GM19467 (cell line): Measurements from ENCODE around the gene ANKS3.

ENCODE experiments used
- ATAC-seq: cut with Tn5 transposase; IDR thresholded peaks from one replicate; pipeline ENCODE4 v1.9.1; 2021; ENCODE audit warnings: mild to moderate bottlenecking, moderate library complexity; ENCODE audit not compliant: unreplicated experiment

The ANKS3 gene

DNA sequence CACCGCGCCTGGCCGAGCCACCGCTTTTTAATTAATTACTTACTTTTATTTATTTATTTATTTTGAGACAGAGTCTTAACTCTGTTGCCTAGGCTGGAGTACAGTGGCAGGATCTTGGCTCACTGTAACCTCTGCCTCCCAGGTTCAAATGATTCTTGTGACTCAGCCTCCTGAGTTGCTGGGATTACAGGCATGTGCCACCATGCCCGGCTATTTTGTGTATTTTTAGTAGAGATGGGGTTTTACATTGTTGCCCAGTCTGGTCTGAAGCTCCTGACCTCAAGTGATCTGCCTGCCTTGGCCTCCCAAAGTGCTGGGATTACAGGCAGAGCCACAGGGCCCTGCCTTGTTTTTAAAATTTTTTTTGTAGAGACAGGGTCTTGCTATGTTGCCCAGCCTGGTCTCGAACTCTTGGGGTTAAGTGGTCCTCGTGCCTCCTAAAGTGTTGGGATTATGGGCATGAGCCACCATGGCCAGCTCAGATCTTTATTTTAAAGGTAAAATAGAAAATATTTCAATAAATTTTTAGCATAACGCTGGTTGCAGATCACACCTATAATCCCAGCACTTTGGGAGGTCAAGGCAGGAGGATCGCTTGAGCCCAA is 59.0 kb downstream of the ANKS3 start:
- ATAC-seq: no peak

DNA sequence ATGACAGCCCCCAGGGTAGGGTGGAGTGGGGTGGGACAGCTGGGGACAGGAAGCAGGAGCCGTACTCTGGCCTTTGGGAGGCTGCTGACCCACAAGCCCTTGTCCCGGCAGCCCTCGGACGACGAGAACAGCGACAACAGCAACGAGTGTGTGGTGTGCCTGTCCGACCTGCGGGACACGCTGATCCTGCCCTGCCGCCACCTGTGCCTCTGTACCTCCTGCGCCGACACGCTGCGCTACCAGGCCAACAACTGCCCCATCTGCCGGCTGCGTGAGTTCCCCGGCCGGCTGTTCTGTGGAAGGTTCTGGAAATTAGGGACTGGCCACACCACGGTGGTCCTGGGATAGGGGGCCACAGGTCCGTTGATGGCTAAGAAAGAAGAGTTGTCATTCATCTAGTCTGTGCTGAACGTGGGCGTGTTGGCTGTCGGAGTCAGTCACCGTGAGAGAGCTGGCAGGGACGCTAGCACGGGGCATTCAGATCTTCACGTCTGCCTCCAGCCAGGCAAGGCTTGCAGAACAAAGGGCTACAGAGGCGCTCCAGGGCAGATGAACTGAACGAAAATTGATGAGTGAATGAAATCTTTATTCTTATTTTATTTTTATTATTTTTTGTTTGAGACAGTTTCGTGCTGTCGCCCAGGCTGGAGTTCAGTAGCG is 60.6 kb downstream of the ANKS3 start:
- ATAC-seq: no peak

DNA sequence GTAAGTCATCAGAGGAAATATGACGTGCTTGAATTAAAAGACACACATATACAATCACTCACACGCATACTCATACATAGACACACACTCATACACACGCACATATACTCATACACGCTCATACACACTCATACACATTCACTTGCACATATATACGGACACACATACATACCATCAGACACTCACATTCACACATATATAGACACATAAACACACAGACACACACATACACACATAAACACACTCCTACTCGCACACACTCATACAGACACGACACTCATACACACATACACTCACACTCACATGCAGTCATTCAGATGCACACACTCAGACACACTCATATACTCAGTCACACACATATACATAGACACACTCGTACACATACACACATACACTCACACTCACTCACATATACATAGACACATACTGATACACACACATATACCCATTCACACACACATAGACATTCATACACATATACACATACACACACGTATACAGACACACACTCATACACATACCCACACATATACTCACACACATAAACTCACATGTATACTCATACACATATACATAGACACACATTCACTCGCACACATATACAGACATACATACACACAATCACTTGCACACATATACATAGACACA is 65.6 kb downstream of the ANKS3 start:
- no peak for ATAC-seq

DNA sequence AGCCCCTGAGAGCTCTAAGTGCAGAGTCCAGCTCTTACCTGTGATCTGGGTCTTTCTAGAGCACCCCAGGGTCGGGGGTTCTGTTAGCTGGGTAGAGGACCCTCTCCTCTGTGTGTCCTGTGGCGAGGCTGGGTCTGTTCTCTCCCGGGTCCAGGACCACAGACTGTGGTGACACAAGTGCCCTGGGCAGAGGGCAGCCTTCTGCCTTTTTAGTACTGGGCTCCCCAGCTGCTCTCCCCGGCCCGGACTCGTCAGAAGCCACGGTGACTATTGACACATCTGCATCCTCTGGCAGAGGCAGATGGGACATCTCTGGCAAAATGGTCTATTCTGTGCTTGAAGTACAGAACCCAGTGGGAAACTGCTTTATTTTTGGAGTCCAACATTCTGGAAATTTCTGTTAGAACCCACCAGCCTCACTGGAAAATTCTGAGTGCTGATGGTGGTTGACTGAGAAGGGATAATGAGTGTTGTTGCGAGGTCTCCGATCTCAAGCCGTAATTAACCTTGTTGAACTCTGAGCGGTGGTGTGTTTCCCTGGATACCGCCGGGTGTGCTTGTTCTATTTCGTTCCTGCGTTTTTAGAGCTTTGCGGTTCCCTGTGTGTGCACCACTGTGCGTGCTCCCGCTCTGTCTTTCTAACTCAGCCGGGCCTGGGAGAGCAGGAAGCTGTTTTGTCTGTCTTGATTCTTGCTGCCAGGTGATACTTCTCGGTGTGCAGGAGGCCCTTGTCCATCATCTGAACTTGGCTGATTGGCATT is 66.7 kb downstream of the ANKS3 start:
- ATAC-seq: no peak

DNA sequence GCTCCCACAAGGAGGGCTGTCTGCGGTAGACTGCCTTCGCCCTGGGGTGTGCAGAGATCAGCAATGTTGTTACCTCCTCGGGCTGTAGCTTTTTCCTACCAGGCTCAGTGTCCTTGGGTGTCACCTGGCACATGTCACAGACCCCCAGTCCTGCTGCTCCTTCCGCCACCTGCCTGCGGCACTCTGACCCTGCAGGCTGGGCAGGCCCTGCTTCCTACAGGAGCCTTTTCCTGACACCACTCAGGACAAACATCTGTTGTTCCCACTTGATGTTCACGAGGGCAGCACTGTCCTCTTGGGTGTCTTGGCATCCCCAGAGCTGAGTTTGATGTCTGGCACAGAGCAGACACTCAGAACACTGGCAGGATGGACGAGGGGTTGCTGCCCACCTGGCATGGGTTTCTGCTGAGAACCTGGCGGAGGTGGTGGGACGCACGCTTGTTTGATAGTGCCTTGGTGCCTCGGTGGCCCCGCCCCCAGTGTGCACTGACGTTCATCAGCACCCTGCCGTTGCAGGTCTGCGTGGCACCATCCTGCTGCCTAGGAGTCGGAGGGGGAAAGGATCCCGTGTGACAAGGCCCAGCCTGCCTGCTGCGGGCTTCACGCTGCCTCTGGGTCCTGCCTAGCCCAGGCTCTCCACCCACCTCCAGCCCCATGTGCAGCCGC is 67.4 kb downstream of the ANKS3 start:
- no peak for ATAC-seq

DNA sequence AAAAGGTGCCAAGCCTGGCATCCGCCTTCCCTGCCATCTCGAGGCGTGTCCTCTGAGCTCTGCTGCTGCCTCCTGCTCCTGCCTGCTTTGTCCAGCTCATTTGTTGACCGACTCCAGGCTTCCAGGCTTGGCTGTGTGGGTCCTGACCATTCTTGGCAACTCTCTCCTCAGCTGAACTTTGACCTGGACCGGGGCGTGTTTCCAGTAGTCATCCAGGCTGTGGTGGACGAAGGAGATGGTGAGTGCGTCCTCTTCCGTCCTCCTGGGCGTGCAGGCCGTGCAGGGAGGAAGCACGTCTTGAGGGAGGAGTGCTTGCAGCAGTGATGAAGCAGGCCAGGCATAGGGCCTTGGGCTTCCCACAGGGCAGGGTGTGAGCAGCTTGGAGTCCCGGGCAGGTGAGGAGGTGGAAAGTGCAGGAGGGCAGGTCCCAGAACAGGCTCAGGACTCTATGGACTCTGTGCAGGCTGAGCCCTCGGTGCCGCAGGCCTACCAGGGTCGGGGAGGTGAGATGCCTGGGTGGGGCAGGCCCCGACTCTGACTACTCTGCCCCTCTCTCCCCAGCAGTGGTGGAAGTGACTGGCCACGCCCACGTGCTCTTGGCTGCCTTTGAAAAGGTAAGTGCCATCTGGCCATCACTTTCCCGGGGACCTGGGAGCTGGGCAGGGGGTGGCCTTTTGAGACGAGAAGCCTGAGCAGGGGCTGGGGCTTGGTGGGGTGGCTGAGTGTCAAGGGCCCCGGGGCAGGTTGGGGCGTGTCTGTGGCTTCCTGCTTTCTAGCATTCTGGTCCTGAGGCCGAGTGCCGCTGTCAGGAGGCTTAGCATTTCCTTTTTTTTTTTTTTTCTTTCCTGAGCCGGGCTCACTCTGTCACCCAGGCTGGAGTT is 69.3 kb downstream of the ANKS3 start:
- ATAC-seq: no peak

DNA sequence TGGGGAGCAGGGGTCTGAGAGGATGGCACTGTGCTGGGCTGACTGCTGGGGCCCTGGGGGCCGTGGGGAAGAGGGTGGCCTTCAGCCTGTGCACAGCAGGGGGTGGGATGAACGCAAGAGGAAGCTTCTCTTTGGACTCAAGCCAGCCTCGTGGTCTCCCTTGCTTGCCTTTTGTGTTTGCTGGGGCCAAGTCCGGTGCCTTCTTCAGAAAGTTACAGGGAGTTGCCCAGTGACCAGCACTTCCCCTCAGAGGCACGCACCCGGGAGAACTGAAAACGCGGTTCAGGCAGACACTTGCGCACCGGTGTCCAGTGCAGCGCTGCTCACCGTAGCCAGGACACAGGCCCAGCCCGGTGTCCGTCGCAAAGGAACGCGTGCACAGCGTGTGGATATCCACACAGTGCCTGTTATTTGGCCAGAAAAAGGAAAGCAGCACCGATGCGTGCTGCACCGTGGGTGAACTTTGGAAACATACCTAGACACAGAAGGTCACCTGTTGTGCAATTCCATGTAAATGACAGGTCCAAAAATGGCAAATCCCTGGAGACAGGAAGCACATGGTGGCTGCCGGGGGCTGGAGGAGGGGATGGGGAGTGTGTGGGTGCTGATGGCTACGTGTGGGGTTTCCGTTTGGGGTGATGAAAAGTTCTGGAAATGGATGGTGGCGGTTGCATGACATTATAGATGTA is 70.2 kb downstream of the ANKS3 start:
- no peak for ATAC-seq

DNA sequence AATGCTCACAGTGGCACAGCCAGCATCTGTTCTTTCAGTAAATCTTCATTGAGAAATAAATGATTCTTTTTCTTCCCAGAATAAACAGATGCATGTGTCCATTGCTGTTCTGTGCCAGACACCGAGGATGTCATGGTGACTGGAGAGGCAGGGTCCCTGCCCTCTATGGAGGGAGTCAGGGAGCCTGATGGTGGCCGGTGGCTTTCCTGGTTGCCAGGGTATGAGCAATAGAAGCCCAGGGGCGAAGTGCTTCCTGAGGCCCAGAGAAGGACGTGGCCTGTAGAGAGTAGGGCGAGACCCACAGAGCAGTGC is 70.7 kb downstream of the ANKS3 start:
- no peak for ATAC-seq

DNA sequence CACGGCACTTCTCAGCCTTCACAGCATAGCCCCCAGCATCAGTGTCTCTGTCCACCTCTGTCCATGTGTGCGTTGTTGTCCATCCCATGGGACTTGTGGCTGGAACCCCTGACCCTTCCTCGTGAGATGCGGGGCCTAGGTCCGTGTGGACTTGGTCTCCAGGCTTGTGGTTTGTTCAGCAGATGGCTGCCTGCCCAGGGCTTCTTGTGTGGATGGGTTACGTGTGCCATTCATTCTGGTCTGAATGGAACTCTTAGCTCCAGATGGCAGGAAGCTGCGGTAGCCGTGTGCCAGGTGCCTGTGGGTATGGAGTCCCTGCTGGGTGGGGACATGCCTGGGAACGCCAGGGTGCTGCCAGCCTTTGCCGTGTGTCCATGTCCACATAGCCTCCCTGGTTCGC is 72.4 kb downstream of the ANKS3 start:
- no peak for ATAC-seq

DNA sequence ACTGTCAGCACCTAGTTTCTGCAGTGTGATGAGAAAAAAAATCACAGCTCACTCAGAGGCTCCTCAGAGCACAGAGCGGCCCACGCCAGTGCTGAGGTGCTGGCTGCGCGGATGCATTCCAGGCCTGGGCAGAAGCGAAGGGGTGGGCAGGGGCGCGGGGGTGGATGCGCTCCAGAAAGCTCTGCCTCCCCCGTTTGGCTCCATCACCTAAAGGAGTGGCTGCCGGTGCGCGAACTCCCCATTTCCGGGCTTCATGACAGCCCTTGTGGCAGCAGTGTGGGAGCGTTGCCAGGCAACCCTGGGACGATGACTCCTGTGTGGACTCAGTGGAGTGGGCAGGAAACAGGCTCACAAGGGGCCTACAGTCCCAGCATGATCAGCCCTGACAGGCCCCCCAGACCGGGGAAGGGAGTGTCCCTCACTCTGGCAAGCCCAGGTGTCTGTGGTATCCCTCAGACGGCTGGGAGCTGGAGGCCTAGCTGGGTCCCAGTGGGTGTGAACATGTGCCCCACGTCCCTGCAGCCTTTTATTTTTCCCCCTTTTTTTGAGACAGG is 73.5 kb downstream of the ANKS3 start:
- no peak for ATAC-seq

DNA sequence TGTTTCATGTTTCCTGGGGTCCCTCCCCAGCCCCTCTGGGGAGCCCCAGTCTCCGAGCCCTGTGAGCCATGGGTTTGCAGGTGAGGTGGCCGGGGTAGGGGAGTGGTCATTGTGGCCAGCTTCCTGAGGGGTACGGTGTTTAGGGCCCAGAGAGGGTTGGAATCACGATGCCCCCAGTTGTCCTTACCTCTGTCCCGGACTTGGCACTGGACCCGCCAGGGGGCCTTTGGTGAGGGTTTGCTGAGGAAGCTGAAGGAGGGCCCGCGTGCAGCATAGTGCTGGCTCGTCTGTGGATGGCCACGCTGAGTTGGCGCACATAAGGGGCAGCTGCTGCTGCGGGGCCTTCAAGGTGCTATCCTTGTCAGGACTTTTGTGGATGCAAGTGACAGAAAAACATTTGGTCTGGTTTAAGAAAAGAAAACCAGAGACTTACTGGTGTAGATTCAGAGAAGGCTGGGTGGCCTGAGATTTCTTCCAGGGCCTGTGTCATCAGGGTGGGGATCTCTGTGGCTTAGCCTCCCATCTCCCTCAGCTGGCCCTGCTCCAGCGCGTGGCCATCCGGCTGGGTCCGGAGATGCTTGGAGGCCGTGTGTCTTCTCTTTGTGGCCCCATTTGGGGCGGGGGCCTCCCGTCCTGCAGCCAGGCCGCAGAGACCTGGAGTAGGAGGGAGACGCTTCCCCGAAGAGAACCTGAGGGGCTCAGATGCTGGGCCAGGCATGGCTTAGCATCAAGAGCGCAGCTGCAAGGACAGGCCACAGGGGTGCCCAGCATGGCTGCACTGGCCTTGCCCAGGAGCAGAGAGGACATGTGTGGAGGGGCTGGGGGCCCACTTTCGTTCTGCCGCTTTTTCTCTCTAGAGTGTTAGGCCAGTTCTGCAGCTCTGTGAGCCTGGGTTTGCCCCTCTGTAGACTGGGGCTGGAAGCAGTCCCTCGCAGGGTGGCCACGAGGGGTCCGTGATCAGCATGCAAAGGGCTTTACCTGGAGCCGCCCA is 74.4 kb downstream of the ANKS3 start:
- ATAC-seq: no peak

DNA sequence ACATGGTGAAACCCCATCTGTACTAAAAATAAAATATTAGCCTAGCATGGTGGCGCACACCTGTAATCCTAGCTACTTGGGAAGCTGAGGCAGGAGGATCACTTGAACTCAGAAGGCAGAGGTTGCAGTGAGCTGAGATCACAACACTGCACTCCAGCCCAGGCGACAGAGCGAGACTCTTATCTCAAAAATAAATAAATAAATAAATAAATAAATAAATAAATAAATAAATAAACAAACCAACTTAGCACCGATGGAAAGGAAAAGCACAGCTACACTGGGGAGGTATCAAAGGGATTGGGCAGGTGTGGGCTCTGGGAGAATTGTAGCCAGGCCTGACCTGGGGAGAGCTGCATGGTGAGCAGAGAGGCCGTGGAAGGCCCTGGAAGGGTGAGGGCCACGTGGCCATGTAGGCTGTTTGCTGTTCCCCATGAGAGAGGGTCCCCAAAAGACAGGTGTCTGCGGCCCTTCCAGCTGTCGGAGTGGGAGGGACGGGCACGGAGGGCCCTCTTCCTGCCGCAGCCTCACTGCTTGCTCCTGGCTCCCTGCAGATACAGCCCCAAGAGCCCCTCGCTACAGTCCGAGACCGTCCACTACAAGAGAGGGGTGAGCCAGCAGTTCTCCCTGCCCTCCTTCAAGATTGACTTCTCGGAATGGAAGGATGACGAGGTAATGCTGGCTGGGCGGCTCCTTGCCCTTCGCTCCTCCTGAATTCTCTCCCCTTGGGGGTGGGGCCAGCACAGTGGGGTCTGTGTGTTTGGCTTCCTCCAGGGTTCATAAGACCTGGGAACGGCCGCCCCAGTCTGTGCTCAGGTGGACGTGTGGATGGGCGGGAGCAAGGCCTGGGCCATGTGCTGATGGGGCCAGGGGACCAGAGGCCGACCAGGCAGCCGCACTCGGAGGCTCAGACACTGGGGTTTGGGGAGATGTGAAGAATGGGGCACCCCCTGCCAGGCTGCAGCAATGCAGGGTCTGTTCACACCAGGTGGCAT is 77.1 kb downstream of the ANKS3 start:
- no peak for ATAC-seq

DNA sequence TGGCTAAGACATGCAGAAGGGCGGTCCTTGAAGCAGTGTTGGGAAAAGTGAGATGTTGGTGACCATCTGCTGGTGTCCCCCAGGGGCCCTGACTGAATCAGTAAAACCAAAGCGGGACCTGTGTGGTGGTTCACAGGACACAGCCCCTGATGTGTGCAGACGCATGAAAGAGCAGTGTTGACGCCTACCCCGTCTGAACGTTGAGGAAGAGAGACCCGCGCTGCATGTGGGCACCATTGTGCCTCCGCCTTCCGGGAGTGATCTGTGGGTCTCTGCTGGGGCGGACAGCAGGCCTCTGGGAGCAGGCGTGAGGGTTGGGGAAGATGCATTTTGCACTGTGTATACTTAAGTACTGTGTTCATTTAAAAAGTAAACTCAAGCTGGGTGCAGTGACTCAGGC is 77.8 kb downstream of the ANKS3 start:
- ATAC-seq: no peak

DNA sequence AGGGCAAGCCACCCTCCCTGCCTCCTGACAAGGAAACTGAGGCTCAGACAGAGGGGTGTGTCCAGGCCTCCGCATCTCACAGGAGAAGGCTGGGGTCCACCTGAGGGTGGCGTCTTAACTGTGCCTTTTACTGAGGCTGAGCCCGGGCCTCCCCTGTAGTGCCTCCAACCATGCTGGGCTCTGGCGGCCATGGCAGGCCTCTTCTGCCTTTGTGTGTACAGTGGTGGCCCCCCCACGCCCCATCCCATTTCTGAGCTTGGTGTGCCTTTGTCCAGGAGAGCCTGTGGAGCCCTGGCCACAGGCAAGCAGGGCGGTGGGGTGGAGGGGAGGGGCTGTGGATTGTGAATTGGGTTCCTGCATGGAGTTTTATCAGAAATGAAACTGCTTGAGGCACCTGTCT is 78.3 kb downstream of the ANKS3 start:
- ATAC-seq: no peak

DNA sequence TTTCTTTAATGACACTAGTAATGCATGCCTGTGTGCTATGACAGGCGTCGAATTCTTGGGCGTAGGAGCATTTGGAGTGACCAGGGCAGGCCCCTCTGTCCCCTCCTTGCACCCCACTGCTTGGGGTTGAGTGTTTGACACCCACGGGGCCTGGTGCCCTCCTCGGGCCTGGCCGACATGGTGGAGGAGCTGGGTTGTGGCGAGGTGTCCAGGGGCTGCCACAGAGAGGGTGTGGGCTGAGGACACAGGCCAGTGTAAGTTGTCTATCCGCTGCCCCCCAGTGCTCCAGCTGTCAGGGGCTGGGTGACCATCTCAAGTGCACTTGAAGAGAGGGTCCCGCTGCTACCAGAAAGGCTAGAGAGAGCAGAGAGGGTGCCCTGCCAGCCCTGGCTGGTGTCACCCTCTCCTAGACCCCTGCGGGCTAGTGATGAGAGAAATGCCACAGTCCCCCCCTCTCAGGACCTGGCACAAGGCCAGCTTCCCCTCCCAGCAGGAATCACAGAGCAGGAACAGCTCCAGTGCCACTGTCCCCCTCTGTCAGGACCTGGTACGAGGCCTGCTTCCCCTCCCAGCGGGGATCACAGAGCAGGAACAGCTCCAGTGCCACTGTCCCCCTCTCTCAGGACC is 79.0 kb downstream of the ANKS3 start:
- no peak for ATAC-seq

DNA sequence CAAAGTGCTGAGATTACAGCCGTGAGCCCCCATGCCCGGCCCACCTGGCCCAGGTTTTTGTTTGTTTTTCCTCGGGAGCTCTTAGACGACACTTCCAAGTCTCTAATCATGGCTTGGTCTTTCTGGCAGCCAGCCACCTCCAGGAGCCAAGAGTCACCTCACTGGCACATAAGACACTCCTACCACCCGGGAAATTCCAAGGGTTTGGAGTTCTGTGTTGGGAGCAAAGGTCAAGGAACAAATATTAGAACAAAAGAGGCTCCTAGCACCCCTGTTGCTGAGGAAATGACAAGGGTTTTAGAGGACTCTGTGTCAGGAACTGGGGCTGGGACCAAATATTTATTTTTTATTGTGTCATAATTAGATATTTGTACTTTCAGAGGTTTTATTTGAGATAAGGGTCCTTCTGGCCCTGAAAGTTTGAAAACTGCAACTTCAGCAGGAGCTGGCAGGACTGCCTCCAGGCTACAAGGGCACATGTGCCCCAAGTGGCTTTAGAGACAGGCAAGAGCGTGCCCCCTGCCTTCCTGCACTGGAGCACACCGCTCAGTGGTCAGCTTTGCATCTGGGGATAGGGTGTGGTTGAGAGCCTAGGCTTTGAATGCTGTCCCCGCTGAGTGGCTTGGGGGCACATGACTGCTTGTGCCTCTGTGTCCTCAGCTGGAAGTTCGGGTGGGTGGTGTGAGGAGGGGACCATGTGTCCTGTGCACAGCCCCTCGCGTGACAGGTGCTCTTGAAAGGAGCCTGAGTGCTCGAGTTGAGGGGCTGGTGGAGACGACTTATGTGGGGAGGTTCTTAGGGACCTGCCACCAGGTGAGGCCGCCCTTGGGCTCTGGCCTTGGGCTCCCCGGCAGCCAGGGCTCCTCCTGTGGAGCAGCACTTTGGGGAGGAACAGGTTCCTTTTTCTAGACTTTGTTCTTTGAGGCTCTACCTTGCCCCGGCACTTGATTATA is 79.8 kb downstream of the ANKS3 start:
- no peak for ATAC-seq
